GM12874 (cell line): ENCODE results near the gene ST6GALNAC4.

Source experiments
- TF ChIP-seq, protein P1 (sequence below): IDR thresholded peaks from 2 replicates; pipeline ENCODE4 v1.5.1; 2011; ENCODE audit warnings: low read depth, mild to moderate bottlenecking, control low read depth, low read length, moderate library complexity; ENCODE audit not compliant: insufficient read depth

The ST6GALNAC4 gene

DNA sequence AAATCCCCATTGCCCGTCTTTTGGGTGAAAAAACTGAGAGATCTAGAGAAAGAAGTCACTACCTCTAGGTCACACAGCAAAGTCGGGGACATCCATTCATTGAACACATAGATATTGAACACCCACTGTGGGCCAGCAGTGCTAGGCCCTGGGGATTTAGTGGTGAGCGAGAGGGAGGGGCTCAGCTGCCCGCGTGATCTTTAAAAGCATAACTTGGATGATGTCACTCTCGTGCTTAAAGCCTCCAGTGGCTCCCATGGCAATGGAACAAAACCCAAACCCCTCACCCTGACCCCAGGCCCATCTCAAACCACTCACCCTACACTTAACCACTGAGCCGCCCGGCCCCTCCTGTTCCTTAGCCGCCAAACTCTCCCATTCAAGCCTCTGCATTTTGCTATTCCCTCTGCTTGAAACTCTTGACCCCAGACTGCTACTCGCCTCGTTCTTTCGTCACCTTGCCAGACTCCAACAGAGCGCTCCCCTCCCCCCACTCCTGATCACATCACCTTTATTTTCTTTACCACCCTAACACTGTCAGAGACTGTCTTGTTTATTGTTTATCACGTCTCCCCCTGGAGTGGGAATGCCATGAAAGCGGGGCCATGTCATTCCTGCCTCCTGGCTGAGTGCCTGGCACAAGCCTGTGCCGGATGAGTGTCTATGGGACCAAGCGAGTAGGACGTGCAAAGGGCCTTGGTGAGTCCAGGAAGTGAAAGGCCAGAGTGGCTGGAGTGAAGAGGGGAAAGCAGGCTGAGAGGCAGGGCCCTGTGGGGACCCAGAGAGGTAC, 14.4 kb upstream of the ST6GALNAC4 start:
- TF ChIP-seq, protein P1, sequence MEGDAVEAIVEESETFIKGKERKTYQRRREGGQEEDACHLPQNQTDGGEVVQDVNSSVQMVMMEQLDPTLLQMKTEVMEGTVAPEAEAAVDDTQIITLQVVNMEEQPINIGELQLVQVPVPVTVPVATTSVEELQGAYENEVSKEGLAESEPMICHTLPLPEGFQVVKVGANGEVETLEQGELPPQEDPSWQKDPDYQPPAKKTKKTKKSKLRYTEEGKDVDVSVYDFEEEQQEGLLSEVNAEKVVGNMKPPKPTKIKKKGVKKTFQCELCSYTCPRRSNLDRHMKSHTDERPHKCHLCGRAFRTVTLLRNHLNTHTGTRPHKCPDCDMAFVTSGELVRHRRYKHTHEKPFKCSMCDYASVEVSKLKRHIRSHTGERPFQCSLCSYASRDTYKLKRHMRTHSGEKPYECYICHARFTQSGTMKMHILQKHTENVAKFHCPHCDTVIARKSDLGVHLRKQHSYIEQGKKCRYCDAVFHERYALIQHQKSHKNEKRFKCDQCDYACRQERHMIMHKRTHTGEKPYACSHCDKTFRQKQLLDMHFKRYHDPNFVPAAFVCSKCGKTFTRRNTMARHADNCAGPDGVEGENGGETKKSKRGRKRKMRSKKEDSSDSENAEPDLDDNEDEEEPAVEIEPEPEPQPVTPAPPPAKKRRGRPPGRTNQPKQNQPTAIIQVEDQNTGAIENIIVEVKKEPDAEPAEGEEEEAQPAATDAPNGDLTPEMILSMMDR: no peak

DNA sequence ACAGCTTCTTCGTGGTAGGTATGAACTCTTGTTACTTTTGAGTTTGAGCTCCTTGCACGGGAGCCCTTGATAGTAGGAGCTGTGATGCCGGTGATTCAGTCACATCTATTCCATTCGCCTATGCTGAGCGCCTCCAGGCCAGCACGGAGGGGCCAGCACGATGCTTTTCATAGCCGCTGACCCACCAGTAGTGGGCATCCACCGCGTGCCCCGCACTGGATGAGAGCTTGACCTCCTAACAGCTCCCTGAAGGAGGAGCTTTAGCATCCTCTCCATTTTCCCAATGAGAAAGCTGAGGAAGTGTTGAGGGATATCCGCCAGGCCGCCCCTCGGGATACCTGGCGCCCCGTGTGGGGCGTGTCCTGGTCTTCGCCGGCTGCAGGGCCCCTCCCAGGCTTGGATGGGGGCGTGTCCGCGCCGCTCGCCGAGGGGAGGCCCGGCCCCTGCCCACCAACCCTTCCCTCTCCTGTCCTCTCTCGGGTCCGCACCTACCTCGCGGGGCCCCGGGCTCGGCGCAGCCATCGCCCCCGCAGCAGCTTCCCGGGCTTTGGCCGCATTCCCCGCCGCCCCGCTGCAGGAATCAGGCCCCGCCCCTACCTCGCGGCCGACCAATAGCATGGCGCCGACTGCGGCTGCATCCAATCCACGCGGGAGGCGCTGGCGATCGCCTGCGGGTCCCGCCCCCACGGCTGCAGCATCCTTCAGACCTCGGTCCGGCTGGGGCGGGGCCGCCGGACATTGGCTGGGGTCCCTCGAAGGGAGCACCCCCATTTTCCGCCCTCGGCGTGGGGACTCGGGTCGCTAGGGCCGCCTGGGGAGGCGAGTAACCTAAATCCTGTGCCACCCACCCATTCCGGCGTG, 13.6 kb upstream of the ST6GALNAC4 start, which contains the start of gene PIP5KL1:
TSS of gene PIP5KL1 (minus strand) at position 547 of the 861 bp plus-strand sequence. CDS start at position 522, 25 bp downstream.
- TF ChIP-seq, protein P1: no peak

DNA sequence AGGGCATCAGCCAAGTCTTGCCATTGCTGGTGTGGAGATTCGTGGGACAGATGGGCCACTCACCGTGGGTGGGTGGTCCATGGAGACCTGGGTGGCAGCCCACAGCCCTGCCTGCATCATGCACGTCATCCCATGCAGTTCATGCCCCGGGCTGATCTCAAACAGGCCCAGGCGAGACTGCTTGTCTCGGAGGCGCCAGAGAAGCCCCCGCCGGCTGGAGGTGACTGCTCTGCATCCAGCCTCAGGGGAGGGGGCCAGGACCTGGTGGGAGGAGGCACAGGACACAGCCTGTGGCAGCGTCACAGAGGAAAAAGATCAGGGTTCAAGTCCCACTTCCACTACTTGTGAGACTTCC, 12.8 kb upstream of the ST6GALNAC4 start:
- TF ChIP-seq, protein P1: no peak

DNA sequence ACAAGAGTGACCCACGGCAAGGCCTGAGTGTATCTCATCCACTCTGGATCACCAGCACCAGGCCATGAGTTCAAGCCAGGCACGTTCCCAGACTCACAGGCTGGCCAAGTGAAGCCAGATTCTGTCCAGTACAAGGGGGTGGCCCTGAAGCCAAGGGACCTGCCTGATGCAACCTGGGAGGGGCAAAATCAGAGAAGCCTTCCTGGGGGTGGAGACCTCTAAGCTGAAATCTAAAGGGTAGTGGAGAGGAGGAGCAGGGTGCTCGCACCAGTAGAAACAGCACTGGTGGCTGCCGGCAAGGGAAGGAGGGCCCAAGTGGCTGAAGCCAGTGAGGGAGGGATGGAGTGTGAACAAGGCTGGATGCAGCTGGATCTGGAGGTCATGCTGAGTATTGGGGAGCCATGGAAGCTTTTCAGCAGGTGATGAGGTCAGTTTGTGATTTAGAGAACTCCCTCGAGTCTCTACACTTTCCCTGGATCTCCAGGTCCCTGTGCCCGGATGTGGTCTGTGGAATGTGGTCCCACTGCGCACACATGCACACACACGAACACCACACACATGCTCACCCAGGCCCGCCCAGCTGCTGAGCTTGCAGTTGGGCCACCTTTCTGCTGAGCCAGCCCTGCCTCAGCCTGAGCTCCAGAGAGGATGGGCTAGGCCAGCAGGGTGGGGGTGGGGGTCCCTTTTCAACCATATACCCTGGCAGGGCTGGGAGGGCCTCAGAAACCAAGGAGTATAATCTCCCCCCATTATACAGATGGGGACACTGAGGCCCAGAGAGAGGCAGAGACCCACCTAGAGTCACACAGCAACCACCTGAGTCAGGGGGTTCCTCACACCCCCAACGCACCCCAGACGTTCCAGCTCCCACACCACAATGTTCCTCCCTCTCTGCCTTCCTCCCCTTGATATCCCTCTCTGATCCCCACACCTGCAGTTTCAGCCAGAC, 12.1 kb upstream of the ST6GALNAC4 start:
- TF ChIP-seq, protein P1: no peak

DNA sequence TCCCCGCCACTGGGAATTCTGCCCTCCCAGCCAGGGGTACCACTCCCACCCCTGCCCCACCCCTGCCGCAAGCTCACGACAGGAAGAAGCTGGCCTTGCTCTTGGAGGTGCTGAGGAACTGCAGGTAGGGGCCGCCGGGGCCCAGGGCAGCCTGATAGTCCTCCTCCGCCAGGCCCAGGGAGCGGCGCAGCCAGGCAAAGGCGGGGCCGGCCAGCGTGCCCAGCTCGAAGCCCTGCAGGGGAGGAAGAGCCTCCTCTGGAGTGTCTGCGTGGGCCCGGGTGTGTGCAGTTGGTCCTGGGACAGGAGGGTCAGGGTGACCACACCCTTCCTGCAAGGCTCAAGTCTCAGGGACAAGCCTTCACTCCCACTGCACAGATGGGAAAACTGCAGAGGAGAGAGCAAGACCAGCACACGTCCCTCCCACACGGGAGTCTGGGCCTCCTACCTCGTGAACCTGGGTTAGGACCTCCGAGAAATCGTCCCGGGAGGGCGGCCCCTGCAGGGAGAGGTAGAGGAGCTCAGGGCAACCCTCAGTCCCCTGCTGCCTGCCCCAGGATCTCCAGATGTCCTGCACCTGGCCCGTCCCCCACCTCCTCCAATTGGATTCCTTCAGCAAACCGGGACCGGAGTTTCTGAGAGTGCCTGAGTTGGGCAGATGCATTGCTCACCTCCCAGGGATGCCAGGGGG, 11.3 kb upstream of the ST6GALNAC4 start:
- TF ChIP-seq, protein P1: no peak

DNA sequence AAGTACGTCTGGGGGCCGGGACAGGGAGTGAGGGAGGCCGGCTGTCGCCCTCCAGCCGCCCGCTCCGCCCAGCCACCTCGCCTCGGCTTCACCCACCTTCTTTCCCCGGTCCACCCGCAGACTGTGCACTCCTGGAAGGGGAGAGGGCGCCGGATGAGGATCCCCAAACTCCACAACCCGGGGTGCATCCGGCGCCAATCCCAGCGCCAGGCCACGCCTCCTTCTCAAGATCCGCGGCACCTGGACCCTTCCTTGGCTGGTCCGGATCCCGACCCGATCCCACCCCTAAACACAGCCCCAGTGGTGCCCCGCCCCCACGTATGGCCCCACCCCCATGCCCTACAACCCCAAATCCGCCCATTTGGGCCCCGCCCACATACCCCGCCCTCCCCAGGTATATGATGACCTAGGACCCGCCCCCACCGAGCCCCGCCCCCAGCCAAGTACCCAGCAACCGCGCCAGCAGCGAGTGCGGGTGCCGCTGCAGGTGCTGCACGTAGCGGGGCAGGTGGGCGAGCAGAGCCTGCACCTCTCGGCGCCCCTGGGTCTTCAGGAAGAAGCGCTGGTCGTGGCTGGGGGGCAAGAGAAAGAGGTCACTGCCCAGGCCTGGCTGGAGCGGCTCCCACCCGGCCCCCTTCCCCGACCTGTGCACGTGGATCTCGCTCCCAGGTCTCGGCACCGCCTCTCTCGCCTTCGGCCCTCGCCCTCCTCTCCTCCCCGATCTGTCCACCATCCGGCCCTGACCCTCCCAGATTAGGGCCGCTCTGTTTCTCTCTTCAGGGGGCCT, 10.6 kb upstream of the ST6GALNAC4 start:
- TF ChIP-seq, protein P1: no peak
